ENCODE measurements around the gene NFATC2.

- TF ChIP-seq CTCF (IDR thresholded peaks at IDR 0.05 in 4 of 5, conservative IDR thresholded peaks at IDR 0.05 in 1 of 5) (no peak), POLR2A (IDR thresholded peaks at IDR 0.05) (no peak)
These were observed 61.1 kb downstream of the NFATC2 start for GRCh38 chr20:51481341-51481914.
